HUDEP-2 (cell line): ENCODE data around the gene TPTE.
"Not testable (repeated sequence)": the region's sequence is repeated elsewhere in the genome, so short reads cannot be mapped to it uniquely, and the experiment has no call there.

Source experiments
- DNase-seq, 76 experiments: peaks; one replicate each; lab custom pipeline; 2025; ENCODE audit not compliant: unreplicated experiment in 76 of 76; lab: John Stamatoyannopoulos, UW

TPTE gene

GRCh38 chr21:10521091-10521598, at the start of gene TPTE:
Gene TPTE (plus strand): TSS chr21:10521583. CDS start chr21:10538724, 17,141 bp downstream.
- no peak for DNase-seq

- DNase-seq: not testable (repeated sequence)
Observed at GRCh38 chr21:10471999-10472398, 49.4 kb upstream of the TPTE start.

- DNase-seq: not testable (repeated sequence)
Observed at GRCh38 chr21:10477794-10478193, 43.6 kb upstream of the TPTE start.

- DNase-seq: not testable (repeated sequence)
Observed at GRCh38 chr21:10479875-10480274, 41.5 kb upstream of the TPTE start.

GRCh38 chr21:10484864-10485263, 36.5 kb upstream of the TPTE start:
- not testable (repeated sequence) for DNase-seq

- not testable (repeated sequence) for DNase-seq
Observed at GRCh38 chr21:10490453-10490852, 30.9 kb upstream of the TPTE start.

- DNase-seq: no peak
Observed at GRCh38 chr21:10511116-10511515, 10.3 kb upstream of the TPTE start.

GRCh38 chr21:10516889-10517288, 4.5 kb upstream of the TPTE start:
- not testable (repeated sequence) for DNase-seq

GRCh38 chr21:10517904-10518303, 3.5 kb upstream of the TPTE start:
- DNase-seq: not testable (repeated sequence)

- not testable (repeated sequence) for DNase-seq
Observed at GRCh38 chr21:10521835-10522500, 585 bp downstream of the TPTE start.

GRCh38 chr21:10539956-10540355, 18.6 kb downstream of the TPTE start:
- no peak for DNase-seq

GRCh38 chr21:10544376-10544775, 23.0 kb downstream of the TPTE start:
- DNase-seq: not testable (repeated sequence)

GRCh38 chr21:10547868-10548267, 26.5 kb downstream of the TPTE start:
- not testable (repeated sequence) for DNase-seq

- not testable (repeated sequence) for DNase-seq
Observed at GRCh38 chr21:10548331-10548954, 27.1 kb downstream of the TPTE start.

- DNase-seq: not testable (repeated sequence)
Observed at GRCh38 chr21:10570803-10571202, 49.4 kb downstream of the TPTE start.

- not testable (repeated sequence) for DNase-seq
Observed at GRCh38 chr21:10574531-10575310, 53.3 kb downstream of the TPTE start.

GRCh38 chr21:10575311-10575667, 53.9 kb downstream of the TPTE start:
- DNase-seq: no peak

GRCh38 chr21:10578910-10579309, 57.5 kb downstream of the TPTE start:
- not testable (repeated sequence) for DNase-seq

GRCh38 chr21:10589115-10589514, 67.7 kb downstream of the TPTE start:
- DNase-seq: not testable (repeated sequence)

- not testable (repeated sequence) for DNase-seq
Observed at GRCh38 chr21:10607074-10607473, 85.7 kb downstream of the TPTE start.

- DNase-seq: not testable (repeated sequence)
Observed at GRCh38 chr21:10614285-10614684, 92.9 kb downstream of the TPTE start.
